A549 (cell line): ENCODE results near the gene METTL16. TPM values are rescaled to one million over a fixed set of nuclear protein-coding genes. Genes with fewer than 3 reads are reported as not detected.

Experiments
- ATAC-seq, 2 experiments: fragments of 200-7000 bp in 1 of 2; fragments of >200 bp in 1 of 2; cut with Nextera tagmentation in 1 of 2; cut with Tn5 transposase in 1 of 2; 3 replicates each; pipeline versions ENCODE4 v1.8.0 to v1.9.1; 2018 to 2020; ENCODE audit warnings: mild to moderate bottlenecking in 1 of 2, moderate library complexity in 1 of 2
- CTCF ChIA-PET: fragments of 300-600 bp; sonication (Branson Sonifier 250); formaldehyde crosslinking; extraction: SDS; loops from one replicate; lab custom pipeline; 2021; ENCODE audit warnings: antibody characterized with exemption, inconsistent platforms; lab: Yijun Ruan, JAX
- POLR2A ChIA-PET: fragments of 350-600 bp; formaldehyde crosslinking; extraction: SDS; loops from one replicate; lab custom pipeline; 2021; ENCODE audit warnings: antibody characterized with exemption, inconsistent platforms; lab: Yijun Ruan, JAX
- DNase-seq, 2 experiments: peaks; one replicate each; pipeline versions ENCODE4 v3.0.0 to v3.0.0-alpha.2; 2011 to 2016; ENCODE audit warnings: low read depth in 1 of 2, low spot score in 1 of 2
- FAIRE-seq: peaks from 2 replicates; lab custom pipeline; 2011; peaks lifted over from hg19 to GRCh38; lab: Jason Lieb, UNC
- H3K27ac ChIP-seq, 2 experiments: fragments of >200 bp; sonication (Bioruptor Twin); formaldehyde crosslinking; 3 replicates each; pipeline ENCODE4 v1.5.1; 2016 to 2017
- H3K4me1 ChIP-seq: fragments of >200 bp; sonication (Bioruptor Twin); formaldehyde crosslinking; 3 replicates; pipeline ENCODE4 v1.6.1; 2016
- H3K4me2 ChIP-seq: fragments of >200 bp; sonication (Bioruptor Twin); formaldehyde crosslinking; 3 replicates; pipeline ENCODE4 v1.6.1; 2016
- H3K4me3 ChIP-seq: fragments of >200 bp; sonication (Bioruptor Twin); formaldehyde crosslinking; 3 replicates; pipeline ENCODE4 v1.5.1; 2016
- H3K9me3 ChIP-seq: fragments of >200 bp; sonication (Bioruptor Twin); formaldehyde crosslinking; 3 replicates; pipeline ENCODE4 v1.6.1; 2016
- BCL3 ChIP-seq: fragments of >200 bp; sonication (Bioruptor Twin); formaldehyde crosslinking; IDR thresholded peaks from 3 replicates; pipeline ENCODE4 v1.6.1; 2016
- BHLHE40 ChIP-seq: IDR thresholded peaks from 2 replicates; pipeline ENCODE4 v1.6.1; 2012; ENCODE audit warnings: low read depth, low read length, inconsistent platforms
- CBX2 ChIP-seq: fragments of 200-600 bp; sonication (generic); IDR thresholded peaks from 2 replicates; pipeline ENCODE4 v1.6.1; 2016; ENCODE audit warnings: low read depth, mild to moderate bottlenecking, borderline replicate concordance
- CEBPB ChIP-seq, 2 experiments: fragments of >200 bp in 1 of 2; sonication (Bioruptor Twin) in 1 of 2; formaldehyde crosslinking in 1 of 2; IDR thresholded peaks; 2 replicates each; pipeline ENCODE4 v1.6.1; 2012 to 2016
- EHF ChIP-seq: fragments of 250-450 bp; sonication (Bioruptor Pico); IDR thresholded peaks from 2 replicates; pipeline ENCODE4 v1.5.0; 2020; ENCODE audit warnings: mild to moderate bottlenecking
- FOSB ChIP-seq: fragments of 250-450 bp; sonication (Bioruptor Pico); IDR thresholded peaks from 2 replicates; pipeline ENCODE4 v1.5.0; 2020; ENCODE audit warnings: mild to moderate bottlenecking, moderate library complexity
- FOSL2 ChIP-seq, 2 experiments: fragments of 450-650 bp in 1 of 2; fragments of >200 bp in 1 of 2; sonication (Bioruptor Twin) in 1 of 2; formaldehyde crosslinking; IDR thresholded peaks; 2 replicates each; pipeline versions ENCODE4 v1.5.0 to v1.6.1; 2016 to 2020; ENCODE audit warnings: mild to moderate bottlenecking in 1 of 2, moderate library complexity in 1 of 2
- GATA3 ChIP-seq: IDR thresholded peaks from 2 replicates; pipeline ENCODE4 v1.6.1; 2012; ENCODE audit warnings: borderline replicate concordance
- HDAC2 ChIP-seq: fragments of 200-600 bp; sonication (generic); IDR thresholded peaks from 2 replicates; pipeline ENCODE4 v1.6.1; 2016
- HEYL ChIP-seq: fragments of 250-450 bp; sonication (Bioruptor Pico); IDR thresholded peaks from 2 replicates; pipeline ENCODE4 v1.8.0; 2021; ENCODE audit warnings: mild to moderate bottlenecking, moderate library complexity
- HOXB5 ChIP-seq: fragments of 250-450 bp; sonication (Bioruptor Pico); IDR thresholded peaks from 2 replicates; pipeline ENCODE4 v1.5.0; 2020; ENCODE audit warnings: mild to moderate bottlenecking, moderate library complexity
- JUN ChIP-seq, 2 experiments: fragments of >200 bp; sonication (Bioruptor Twin); formaldehyde crosslinking; IDR thresholded peaks; 2 replicates in 1 of 2; 3 replicates in 1 of 2; pipeline ENCODE4 v1.6.1; 2016 to 2017
- JUNB ChIP-seq: fragments of >200 bp; sonication (Bioruptor Twin); formaldehyde crosslinking; IDR thresholded peaks from 2 replicates; pipeline ENCODE4 v1.6.1; 2016
- KDM1A ChIP-seq: fragments of 200-600 bp; sonication (generic); IDR thresholded peaks from 2 replicates; pipeline ENCODE4 v1.6.1; 2016; ENCODE audit warnings: low read depth, mild to moderate bottlenecking
- KDM5A ChIP-seq: fragments of 200-600 bp; sonication (generic); IDR thresholded peaks from 2 replicates; pipeline ENCODE4 v1.6.1; 2016; ENCODE audit warnings: antibody characterized with exemption, mild to moderate bottlenecking
- MAFK ChIP-seq: fragments of 450-650 bp; IDR thresholded peaks from 2 replicates; pipeline ENCODE4 v1.6.1; 2014; ENCODE audit not compliant: partially characterized antibody
- NFE2L2 ChIP-seq: fragments of 150-350 bp; conservative IDR thresholded peaks from 2 replicates; pipeline ENCODE4 v1.6.1; 2014; ENCODE audit warnings: low read length
- POLR2AphosphoS2 ChIP-seq: conservative IDR thresholded peaks from 2 replicates; pipeline ENCODE4 v1.6.1; 2012; ENCODE audit warnings: low read length, improper control_type of control experiment, inconsistent platforms
- RARB ChIP-seq: fragments of 250-450 bp; sonication (Bioruptor Pico); IDR thresholded peaks from 2 replicates; pipeline ENCODE4 v1.8.0; 2021; ENCODE audit warnings: mild to moderate bottlenecking, moderate library complexity
- RFX5 ChIP-seq: fragments of 450-650 bp; IDR thresholded peaks from 2 replicates; pipeline ENCODE4 v1.7.1; 2014; ENCODE audit warnings: antibody characterized with exemption, mild to moderate bottlenecking, moderate library complexity
- SMC3 ChIP-seq: fragments of >200 bp; sonication (Bioruptor Twin); formaldehyde crosslinking; IDR thresholded peaks from 3 replicates; pipeline ENCODE4 v1.6.1; 2018; ENCODE audit warnings: inconsistent platforms
- TFCP2L1 ChIP-seq: fragments of 250-450 bp; sonication (Bioruptor Pico); IDR thresholded peaks from 2 replicates; pipeline ENCODE4 v1.5.0; 2021; ENCODE audit warnings: mild to moderate bottlenecking
- TP53 ChIP-seq: fragments of 250-450 bp; sonication (Bioruptor Pico); IDR thresholded peaks from 2 replicates; pipeline ENCODE4 v1.5.0; 2021; ENCODE audit warnings: mild to moderate bottlenecking, moderate library complexity
- ZC3H11A ChIP-seq: fragments of 450-650 bp; IDR thresholded peaks from 2 replicates; pipeline ENCODE4 v1.6.1; 2014; ENCODE audit warnings: antibody characterized with exemption, mild to moderate bottlenecking
- ZFP36 ChIP-seq: fragments of 450-650 bp; IDR thresholded peaks from 2 replicates; pipeline ENCODE4 v1.6.1; 2014; ENCODE audit warnings: borderline replicate concordance; ENCODE audit not compliant: partially characterized antibody
- ZNF302 ChIP-seq: fragments of 250-450 bp; sonication (Bioruptor Pico); IDR thresholded peaks from 2 replicates; pipeline ENCODE4 v1.9.0; 2021; ENCODE audit warnings: inconsistent platforms, mild to moderate bottlenecking, moderate library complexity
- ZSCAN20 ChIP-seq: fragments of 250-450 bp; sonication (Bioruptor Pico); IDR thresholded peaks from 2 replicates; pipeline ENCODE4 v1.8.0; 2022; ENCODE audit warnings: mild to moderate bottlenecking, moderate library complexity
- WGBS: methylation state at CpG from one replicate; pipeline ENCODE4 v1.1.6; 2017; ENCODE audit errors: missing lambda C conversion rate; 5-methylcytosine and 5-hydroxymethylcytosine counted together
- polyA plus RNA-seq, 4 experiments: library from polyadenylated mRNA; depleted of rRNA in 3 of 4; stranded (reverse); fragments of >200 nt; fragmentation: RNase III in 1 of 4; extraction: RNeasy Plus Mini Kit Qiagen cat#74134 plus additional on column Dnase treatment in 1 of 4; gene quantifications; 2 replicates in 3 of 4; 3 replicates in 1 of 4; pipeline ENCODE4 v1.2.3, GENCODE V29; 2011 to 2017
- TF ChIP-seq, protein P1 (sequence below): fragments of >200 bp; sonication (Bioruptor Twin); formaldehyde crosslinking; IDR thresholded peaks from 3 replicates; pipeline ENCODE4 v1.5.1; 2016
- TF ChIP-seq, protein P2 (sequence below): IDR thresholded peaks from 2 replicates; pipeline ENCODE4 v1.6.1; 2012; ENCODE audit warnings: low read depth, borderline replicate concordance
- TF ChIP-seq, protein P3 (sequence below): fragments of 450-650 bp; IDR thresholded peaks from 2 replicates; pipeline ENCODE4 v1.6.1; 2014; ENCODE audit warnings: antibody characterized with exemption
- TF ChIP-seq, protein P4 (sequence below): fragments of >200 bp; sonication (Bioruptor Twin); formaldehyde crosslinking; IDR thresholded peaks from 2 replicates; pipeline ENCODE4 v1.6.1; 2016

The METTL16 gene
- polyA plus RNA-seq, 2 of the 4 experiments (the other 2 are of a cell fraction): 26.5 to 58.0 TPM

DNA sequence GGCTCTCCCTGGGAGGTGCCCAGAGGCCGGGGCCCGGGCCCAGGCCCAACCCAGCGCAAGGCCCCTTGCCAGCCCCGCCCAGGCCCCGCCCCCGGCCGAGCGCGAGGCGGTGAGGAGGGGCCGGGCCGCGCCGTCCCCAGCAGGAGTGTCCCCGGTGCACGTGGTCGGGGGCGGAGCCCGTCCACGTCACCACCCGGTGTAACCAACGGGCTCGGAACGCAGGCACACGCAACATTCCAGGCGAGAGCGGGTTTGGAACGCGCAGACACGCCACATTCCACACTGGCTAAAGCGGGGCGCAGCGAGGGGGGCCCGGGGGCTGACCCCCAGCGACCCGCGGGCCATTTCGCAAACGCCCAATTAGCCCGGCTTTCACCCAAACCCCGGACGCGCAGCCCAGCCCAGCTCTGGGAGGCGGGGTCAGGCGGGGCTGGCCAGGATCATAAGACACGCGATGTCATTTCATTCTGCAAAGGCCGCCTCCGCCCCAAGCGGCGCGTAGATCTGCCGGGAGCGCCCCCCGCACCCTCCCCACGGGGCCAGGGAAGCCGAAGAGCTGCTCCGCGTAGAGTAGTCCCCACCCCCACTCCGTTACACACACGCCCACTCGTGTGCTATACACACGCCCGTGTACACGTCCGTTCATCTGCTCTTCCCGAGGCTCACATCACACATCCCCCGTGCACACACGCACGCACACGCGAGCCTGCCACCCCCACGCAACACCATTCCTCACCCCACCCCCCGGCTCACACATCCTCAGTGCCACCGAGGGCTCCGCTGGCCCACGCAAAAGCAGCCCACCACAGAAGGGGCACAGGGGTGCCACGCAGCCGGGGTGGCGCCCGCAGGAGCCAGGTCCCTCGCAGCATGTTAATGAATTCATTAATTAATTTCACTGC is 111.9 kb downstream of the METTL16 start (continued):
- peak; percentile 81; the same call in 1 of the 2 replicates for TF ChIP-seq KDM1A
- peak; percentile 23 to 48; a peak in 1 of 4 replicates for TF ChIP-seq CEBPB (IDR thresholded peaks at IDR 0.05)
- TF ChIP-seq KDM5A: no peak
- peak; percentile 78; the same call in 1 of the 2 replicates for TF ChIP-seq POLR2AphosphoS2
- TF ChIP-seq JUNB: no peak
- TF ChIP-seq, protein P1, sequence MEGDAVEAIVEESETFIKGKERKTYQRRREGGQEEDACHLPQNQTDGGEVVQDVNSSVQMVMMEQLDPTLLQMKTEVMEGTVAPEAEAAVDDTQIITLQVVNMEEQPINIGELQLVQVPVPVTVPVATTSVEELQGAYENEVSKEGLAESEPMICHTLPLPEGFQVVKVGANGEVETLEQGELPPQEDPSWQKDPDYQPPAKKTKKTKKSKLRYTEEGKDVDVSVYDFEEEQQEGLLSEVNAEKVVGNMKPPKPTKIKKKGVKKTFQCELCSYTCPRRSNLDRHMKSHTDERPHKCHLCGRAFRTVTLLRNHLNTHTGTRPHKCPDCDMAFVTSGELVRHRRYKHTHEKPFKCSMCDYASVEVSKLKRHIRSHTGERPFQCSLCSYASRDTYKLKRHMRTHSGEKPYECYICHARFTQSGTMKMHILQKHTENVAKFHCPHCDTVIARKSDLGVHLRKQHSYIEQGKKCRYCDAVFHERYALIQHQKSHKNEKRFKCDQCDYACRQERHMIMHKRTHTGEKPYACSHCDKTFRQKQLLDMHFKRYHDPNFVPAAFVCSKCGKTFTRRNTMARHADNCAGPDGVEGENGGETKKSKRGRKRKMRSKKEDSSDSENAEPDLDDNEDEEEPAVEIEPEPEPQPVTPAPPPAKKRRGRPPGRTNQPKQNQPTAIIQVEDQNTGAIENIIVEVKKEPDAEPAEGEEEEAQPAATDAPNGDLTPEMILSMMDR: no peak
- TF ChIP-seq BHLHE40: peak; percentile 53; the same call in 1 of the 2 replicates
- peak; percentile 16; the same call in 1 of the 2 replicates for TF ChIP-seq HOXB5 (CRISPR knock-in tag)
- TF ChIP-seq TFCP2L1 (CRISPR knock-in tag): peak; percentile 94
- peak; percentile 54; the same call in 1 of the 2 replicates for TF ChIP-seq HDAC2
- peak; percentile 65 to 77; a peak in 2 of 5 replicates for TF ChIP-seq JUN (IDR thresholded peaks at IDR 0.05)
- no peak for TF ChIP-seq ZFP36
- TF ChIP-seq CBX2: no peak
- TF ChIP-seq NFE2L2: no peak
- 0 out of 2 replicates have a peak, but pooled peaks have one; percentile 35 for TF ChIP-seq RFX5
- TF ChIP-seq, all 56 proteins: peak for 25

DNA sequence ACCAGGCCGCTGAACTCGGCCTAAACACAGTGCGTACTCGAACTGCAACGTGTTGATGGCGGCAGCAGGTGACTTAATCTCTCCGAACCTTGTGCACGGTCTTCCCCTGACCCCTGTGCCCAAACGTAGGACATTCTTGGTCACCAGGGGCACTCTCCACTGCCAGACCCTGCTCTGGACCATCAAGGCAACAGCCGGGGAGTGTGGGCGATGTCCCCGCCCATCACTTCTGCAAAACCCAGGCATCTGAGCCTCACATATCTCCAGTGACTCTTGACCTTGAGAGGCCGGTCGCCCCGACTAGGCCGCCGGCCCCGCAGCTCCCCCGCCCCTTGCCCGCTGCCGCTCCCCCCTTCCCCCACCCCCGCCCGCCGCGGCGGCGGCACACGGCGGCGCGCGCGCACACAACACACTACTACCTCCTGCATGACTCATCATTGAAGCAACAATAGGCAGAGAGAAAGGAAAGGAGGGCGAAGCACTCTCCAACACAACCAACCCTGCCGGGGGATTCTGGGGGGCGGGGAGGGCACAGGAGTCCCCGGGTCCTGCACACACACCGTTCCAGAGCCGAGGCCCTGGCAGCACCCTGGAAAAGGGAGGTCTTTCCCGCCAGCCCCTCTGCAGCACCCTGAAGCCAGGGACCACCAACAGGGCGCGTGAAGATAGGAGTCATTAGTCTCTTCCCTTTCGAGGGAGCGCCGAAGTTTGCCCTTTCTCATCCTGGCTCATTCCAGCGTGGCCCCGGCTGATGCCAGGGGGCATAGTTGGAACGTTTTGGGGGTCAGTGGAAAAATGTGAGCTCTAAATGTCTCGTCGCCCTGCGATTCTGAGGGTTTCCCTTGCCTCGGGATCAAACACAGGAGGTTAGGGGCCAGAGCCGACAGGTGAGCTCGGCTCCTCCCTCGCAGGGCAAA is 112.8 kb downstream of the METTL16 start:
- DNase-seq (peak; percentile 75 to 82), ATAC-seq (peak; percentile 1; a peak in 1 of 6 replicates), FAIRE-seq (no peak)
- Histone ChIP-seq H3K27ac (peak overlapping the region; percentile 95 to 97), H3K4me2 (peak overlapping the region; percentile 99), H3K4me1 (peaks cover 59% of the 10 kb centered on the region), H3K4me3 (peak overlapping the region; percentile 99), H3K9me3 (no peaks in the 10 kb centered on the region)
- CTCF ChIA-PET: interaction anchor here (0.6 to 28.1 kb wide), 4 partner anchors 14 to 215 kb away, joined by 3 to 1099 read pairs (median 60); no protein-coding TSS in a partner anchor
- 25% methylated on average over 34 of the region's 55 CpGs for WGBS
- POLR2A ChIA-PET: interaction anchor here (0.8 to 1.4 kb wide), 4 partner anchors 11 to 17 kb away, joined by 3 to 9 read pairs (median 7); no protein-coding TSS in a partner anchor
- TF ChIP-seq MAFK: no peak
- no peak for TF ChIP-seq ZNF302 (CRISPR knock-in tag)
- no peak for TF ChIP-seq SMC3
- TF ChIP-seq EHF: peak; percentile 40; the same call in 1 of the 2 replicates
- TF ChIP-seq HEYL (CRISPR knock-in tag): 0 out of 2 replicates have a peak, but pooled peaks have one; percentile 68
- TF ChIP-seq TP53: peak; percentile 68; the same call in 1 of the 2 replicates
- TF ChIP-seq, protein P2, sequence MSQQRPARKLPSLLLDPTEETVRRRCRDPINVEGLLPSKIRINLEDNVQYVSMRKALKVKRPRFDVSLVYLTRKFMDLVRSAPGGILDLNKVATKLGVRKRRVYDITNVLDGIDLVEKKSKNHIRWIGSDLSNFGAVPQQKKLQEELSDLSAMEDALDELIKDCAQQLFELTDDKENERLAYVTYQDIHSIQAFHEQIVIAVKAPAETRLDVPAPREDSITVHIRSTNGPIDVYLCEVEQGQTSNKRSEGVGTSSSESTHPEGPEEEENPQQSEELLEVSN: no peak
- no peak; the same call in 1 of the 2 replicates for TF ChIP-seq GATA3
- no peak for TF ChIP-seq ZC3H11A
- TF ChIP-seq ZFP36: no peak
- no peak for TF ChIP-seq NFE2L2
- peak in 1 of 2 experiments; percentile 32; a peak in 1 of 4 replicates for TF ChIP-seq CEBPB (IDR thresholded peaks at IDR 0.05)
- no peak for TF ChIP-seq KDM5A
- no peak for TF ChIP-seq ZSCAN20 (CRISPR knock-in tag)
- TF ChIP-seq BCL3: no peak
- TF ChIP-seq HDAC2: no peak
- peak; percentile 43 for TF ChIP-seq POLR2AphosphoS2
- TF ChIP-seq, protein P3, sequence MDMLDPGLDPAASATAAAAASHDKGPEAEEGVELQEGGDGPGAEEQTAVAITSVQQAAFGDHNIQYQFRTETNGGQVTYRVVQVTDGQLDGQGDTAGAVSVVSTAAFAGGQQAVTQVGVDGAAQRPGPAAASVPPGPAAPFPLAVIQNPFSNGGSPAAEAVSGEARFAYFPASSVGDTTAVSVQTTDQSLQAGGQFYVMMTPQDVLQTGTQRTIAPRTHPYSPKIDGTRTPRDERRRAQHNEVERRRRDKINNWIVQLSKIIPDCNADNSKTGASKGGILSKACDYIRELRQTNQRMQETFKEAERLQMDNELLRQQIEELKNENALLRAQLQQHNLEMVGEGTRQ: no peak
- peak; percentile 62; the same call in 1 of the 2 replicates for TF ChIP-seq FOSL2 (IDR thresholded peaks at IDR 0.05)
- peak; percentile 94 for TF ChIP-seq FOSL2 (CRISPR knock-in tag; IDR thresholded peaks at IDR 0.05)
- peak; percentile 71; the same call in 1 of the 2 replicates for TF ChIP-seq FOSB
- TF ChIP-seq, protein P4, sequence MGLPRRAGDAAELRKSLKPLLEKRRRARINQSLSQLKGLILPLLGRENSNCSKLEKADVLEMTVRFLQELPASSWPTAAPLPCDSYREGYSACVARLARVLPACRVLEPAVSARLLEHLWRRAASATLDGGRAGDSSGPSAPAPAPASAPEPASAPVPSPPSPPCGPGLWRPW: no peak
- TF ChIP-seq RFX5: no peak
- no peak for TF ChIP-seq RARB (CRISPR knock-in tag)
